WTC11 (cell line): ENCODE results near the gene RETREG2. TPM values are rescaled to one million over a fixed set of nuclear protein-coding genes. Genes with fewer than 3 reads are reported as not detected.
A peak's percentile ranks its signal among the peaks of the same experiment; 100 is the strongest.

Source experiments
- ATAC-seq: fragments of 200-7000 bp; cut with Tn5 transposase; 2 replicates; pipeline ENCODE4 v1.10.0; 2021; ENCODE audit warnings: mild to moderate bottlenecking, moderate library complexity
- CTCF ChIA-PET: fragments of 300-600 bp; sonication (Branson Sonifier 250); formaldehyde crosslinking; loops from one replicate; lab custom pipeline; 2021; ENCODE audit warnings: antibody characterized with exemption; lab: Charles Lee
- POLR2A ChIA-PET: fragments of 350-600 bp; sonication (Branson Sonifier 250); formaldehyde crosslinking; loops from one replicate; lab custom pipeline; 2021; ENCODE audit warnings: antibody characterized with exemption; lab: Charles Lee
- DNase-seq: peaks from one replicate; pipeline ENCODE4 v3.0.0; 2021; ENCODE audit warnings: low spot score
- H3K27ac Mint-ChIP-seq: 2 replicates; pipeline ENCODE4 v1.8.0; 2021; ENCODE audit warnings: mixed read lengths
- H3K27me3 Mint-ChIP-seq: 2 replicates; pipeline ENCODE4 v1.8.0; 2021; ENCODE audit warnings: low read depth, mild to moderate bottlenecking, moderate library complexity, mixed read lengths
- H3K36me3 Mint-ChIP-seq: 2 replicates; pipeline ENCODE4 v1.8.0; 2021; ENCODE audit warnings: mixed read lengths
- H3K4me1 Mint-ChIP-seq: 2 replicates; pipeline ENCODE4 v1.8.0; 2022; ENCODE audit warnings: mixed read lengths
- H3K4me3 Mint-ChIP-seq: 2 replicates; pipeline ENCODE4 v1.8.0; 2021; ENCODE audit warnings: mild to moderate bottlenecking, moderate library complexity, mixed read lengths
- H3K9me3 Mint-ChIP-seq: 2 replicates; pipeline ENCODE4 v1.8.0; 2021; ENCODE audit warnings: mixed read lengths
- AR ChIP-seq: fragments of 250-450 bp; sonication (Bioruptor Pico); IDR thresholded peaks from 2 replicates; pipeline ENCODE4 v1.9.0; 2021; ENCODE audit warnings: mild to moderate bottlenecking
- CTCF ChIP-seq: fragments of 200-600 bp; IDR thresholded peaks from 2 replicates; pipeline ENCODE4 v1.8.0; 2022; ENCODE audit warnings: antibody characterized with exemption
- E2F4 ChIP-seq: sonication (generic); formaldehyde crosslinking; IDR thresholded peaks from 2 replicates; pipeline ENCODE4 v1.8.1; 2022; ENCODE audit warnings: low read depth, mild to moderate bottlenecking, moderate library complexity, missing genetic modification reagents, borderline replicate concordance
- ERG ChIP-seq: fragments of 250-450 bp; sonication (Bioruptor Pico); IDR thresholded peaks from 2 replicates; pipeline ENCODE4 v1.8.0; 2021; ENCODE audit warnings: mild to moderate bottlenecking
- ESRRA ChIP-seq: sonication (generic); formaldehyde crosslinking; IDR thresholded peaks from 2 replicates; pipeline ENCODE4 v1.8.1; 2022; ENCODE audit warnings: mild to moderate bottlenecking, missing genetic modification reagents, borderline replicate concordance
- ETV6 ChIP-seq: sonication (generic); formaldehyde crosslinking; IDR thresholded peaks from 2 replicates; pipeline ENCODE4 v1.8.1; 2022; ENCODE audit warnings: mild to moderate bottlenecking, missing genetic modification reagents
- GABPB1 ChIP-seq: sonication (generic); formaldehyde crosslinking; IDR thresholded peaks from 2 replicates; pipeline ENCODE4 v1.8.1; 2023; ENCODE audit warnings: mild to moderate bottlenecking, missing genetic modification reagents
- IRF1 ChIP-seq: sonication (generic); formaldehyde crosslinking; IDR thresholded peaks from 2 replicates; pipeline ENCODE4 v1.8.0; 2023; ENCODE audit warnings: missing genetic modification reagents
- KAT7 ChIP-seq: sonication (generic); formaldehyde crosslinking; IDR thresholded peaks from 2 replicates; pipeline ENCODE4 v1.8.1; 2023; ENCODE audit warnings: missing genetic modification reagents, mild to moderate bottlenecking, borderline replicate concordance
- NR1H2 ChIP-seq: sonication (generic); formaldehyde crosslinking; IDR thresholded peaks from 2 replicates; pipeline ENCODE4 v1.9.0; 2021; ENCODE audit warnings: mild to moderate bottlenecking, moderate library complexity, missing genetic modification reagents
- PRDM15 ChIP-seq: sonication (generic); formaldehyde crosslinking; IDR thresholded peaks from 2 replicates; pipeline ENCODE4 v1.8.0; 2022; ENCODE audit warnings: missing genetic modification reagents
- SMAD3 ChIP-seq: sonication (generic); formaldehyde crosslinking; IDR thresholded peaks from 2 replicates; pipeline ENCODE4 v1.8.0; 2022; ENCODE audit warnings: missing genetic modification reagents, mild to moderate bottlenecking, borderline replicate concordance
- SOX15 ChIP-seq: fragments of 250-450 bp; sonication (Bioruptor Pico); IDR thresholded peaks from 2 replicates; pipeline ENCODE4 v1.9.0; 2021; ENCODE audit warnings: mild to moderate bottlenecking
- SP1 ChIP-seq: sonication (generic); formaldehyde crosslinking; conservative IDR thresholded peaks from 2 replicates; pipeline ENCODE4 v1.8.1; 2022; ENCODE audit warnings: missing genetic modification reagents
- TEAD1 ChIP-seq: sonication (generic); formaldehyde crosslinking; IDR thresholded peaks from 2 replicates; pipeline ENCODE4 v1.8.0; 2022; ENCODE audit warnings: mild to moderate bottlenecking, missing genetic modification reagents
- ZBTB43 ChIP-seq: sonication (generic); formaldehyde crosslinking; IDR thresholded peaks from 2 replicates; pipeline ENCODE4 v1.8.1; 2023; ENCODE audit warnings: mild to moderate bottlenecking, missing genetic modification reagents
- ZNF219 ChIP-seq: sonication (generic); formaldehyde crosslinking; IDR thresholded peaks from 2 replicates; pipeline ENCODE4 v1.8.0; 2023; ENCODE audit warnings: missing genetic modification reagents, mild to moderate bottlenecking, borderline replicate concordance
- ZNF232 ChIP-seq: sonication (generic); formaldehyde crosslinking; IDR thresholded peaks from 2 replicates; pipeline ENCODE4 v1.8.0; 2022; ENCODE audit warnings: mild to moderate bottlenecking, missing genetic modification reagents
- ZNF281 ChIP-seq: sonication (generic); formaldehyde crosslinking; IDR thresholded peaks from 2 replicates; pipeline ENCODE4 v1.8.0; 2023; ENCODE audit warnings: mild to moderate bottlenecking, missing genetic modification reagents
- ZNF396 ChIP-seq: fragments of 250-450 bp; sonication (Bioruptor Pico); IDR thresholded peaks from 2 replicates; pipeline ENCODE4 v1.8.0; 2021; ENCODE audit warnings: mild to moderate bottlenecking, moderate library complexity, borderline replicate concordance
- total RNA-seq: library from RNA; stranded (reverse); gene quantifications from 3 replicates; pipeline ENCODE4 v1.2.3, GENCODE V29; 2021

The RETREG2 gene
- total RNA-seq, 1 experiment from 2014 or later = 60.2 TPM

GRCh38 chr2:219174146-219174545, 3.9 kb upstream of the RETREG2 start (continued):
- TF ChIP-seq ZNF396 (CRISPR knock-in tag) = no peak
- TF ChIP-seq E2F4 = no peak
- TF ChIP-seq PRDM15 (CRISPR knock-in tag) = no peak
- no peak for TF ChIP-seq AR (CRISPR knock-in tag)
- no peak for TF ChIP-seq KAT7
- no peak for TF ChIP-seq ERG (CRISPR knock-in tag)

GRCh38 chr2:219174801-219175200, 3.3 kb upstream of the RETREG2 start:
- Mint-ChIP-seq H3K4me3 (peak overlapping the region; percentile 16; the same call in 1 of the 2 replicates), H3K36me3 (peaks cover 7% of the 10 kb centered on the region; the same call in 1 of the 2 replicates), H3K27me3 (no peaks in the 10 kb centered on the region), H3K4me1 (peaks cover 22% of the 10 kb centered on the region), H3K9me3 (no peaks in the 10 kb centered on the region), H3K27ac (no peak overlapping the region)
- ChIA-PET POLR2A (no interaction called here), CTCF (interaction anchor here (1.2 kb wide), 1 partner anchor 17 kb away, joined by 3 read pairs; no protein-coding TSS in a partner anchor)
- ATAC-seq (no peak), DNase-seq (no peak)
- no peak for TF ChIP-seq GABPB1 (CRISPR knock-in tag)
- TF ChIP-seq NR1H2 (CRISPR knock-in tag) = no peak
- no peak for TF ChIP-seq ESRRA (CRISPR knock-in tag)
- TF ChIP-seq ZBTB43 = no peak
- no peak for TF ChIP-seq ETV6 (CRISPR knock-in tag)
- no peak for TF ChIP-seq TEAD1 (CRISPR knock-in tag)
- TF ChIP-seq SMAD3 (CRISPR knock-in tag) = no peak
- TF ChIP-seq SOX15 (CRISPR knock-in tag) = no peak
- no peak for TF ChIP-seq SP1 (CRISPR knock-in tag)
- no peak for TF ChIP-seq ZNF281
- no peak for TF ChIP-seq CTCF
- TF ChIP-seq IRF1 (CRISPR knock-in tag) = no peak
- no peak for TF ChIP-seq ZNF219 (CRISPR knock-in tag)
- no peak for TF ChIP-seq ZNF232 (CRISPR knock-in tag)
